Measurements from ENCODE around the gene VASH2.
"Not testable (repeated sequence)": the region's sequence is repeated elsewhere in the genome, so short reads cannot be mapped to it uniquely, and the experiment has no call there.

The VASH2 gene

GRCh38 chr1:212958175-212958574, 7.8 kb downstream of the VASH2 start:
- peak; percentile 54 for DNase-seq

GRCh38 chr1:212959266-212960220, 9.2 kb downstream of the VASH2 start:
- peak; percentile 43 for DNase-seq

GRCh38 chr1:212960932-212961331, 10.6 kb downstream of the VASH2 start:
- DNase-seq = peak; percentile 39

DNA sequence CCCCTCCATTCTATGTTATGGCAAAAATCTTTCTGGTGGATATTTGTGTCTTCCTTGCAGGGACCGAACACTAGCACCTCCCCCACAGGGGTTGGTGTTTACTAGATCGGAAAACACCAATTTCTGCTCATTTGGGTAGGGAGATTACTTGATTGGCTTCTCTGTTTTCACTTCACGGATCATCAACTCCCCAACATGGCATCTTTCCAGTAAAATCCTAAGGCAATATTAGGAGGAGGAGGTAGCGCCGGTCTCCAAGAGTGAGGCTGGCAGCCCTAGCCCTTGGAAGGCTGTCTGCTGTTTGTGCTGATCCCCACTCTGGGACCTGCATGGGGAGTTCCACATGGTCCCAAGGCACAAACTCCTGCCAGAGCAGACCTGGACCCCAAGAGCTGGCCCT, 12.2 kb downstream of the VASH2 start:
- DNase-seq = no peak

- DNase-seq = peak; percentile 39
Observed at GRCh38 chr1:212964102-212964501, 13.8 kb downstream of the VASH2 start.

GRCh38 chr1:212964993-212965392, 14.7 kb downstream of the VASH2 start:
- not testable (repeated sequence) for DNase-seq

GRCh38 chr1:212966616-212967015, 16.3 kb downstream of the VASH2 start:
- DNase-seq = peak; percentile 24

DNA sequence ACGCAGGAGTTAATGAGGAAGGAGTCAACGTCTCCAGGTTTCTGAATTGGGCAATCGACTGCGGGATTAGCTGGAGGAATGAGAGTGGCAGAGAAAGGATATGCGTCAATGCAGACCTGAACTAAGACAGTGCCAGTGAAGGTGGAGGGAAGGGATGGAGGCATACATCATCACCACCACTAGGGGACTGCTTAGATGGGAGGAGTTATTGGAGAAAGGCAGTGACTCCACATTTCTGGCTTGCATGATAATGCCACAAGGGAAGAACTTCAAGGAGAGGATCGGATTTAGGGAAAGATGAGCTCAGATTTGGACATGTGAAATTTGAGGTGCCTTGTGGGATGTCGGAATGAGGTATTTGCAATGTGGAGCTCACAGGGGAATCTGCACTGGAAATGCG, 17.5 kb downstream of the VASH2 start:
- DNase-seq = peak; percentile 54

- DNase-seq = peak; percentile 14
Observed at GRCh38 chr1:212968368-212968863, 18.1 kb downstream of the VASH2 start.

- DNase-seq = peak; percentile 34
Observed at GRCh38 chr1:212970085-212970484, 19.7 kb downstream of the VASH2 start.

- DNase-seq = peak; percentile 49
Observed at GRCh38 chr1:212971312-212971711, 21.0 kb downstream of the VASH2 start.

GRCh38 chr1:212973426-212973825, 23.1 kb downstream of the VASH2 start:
- DNase-seq = peak; percentile 24

DNA sequence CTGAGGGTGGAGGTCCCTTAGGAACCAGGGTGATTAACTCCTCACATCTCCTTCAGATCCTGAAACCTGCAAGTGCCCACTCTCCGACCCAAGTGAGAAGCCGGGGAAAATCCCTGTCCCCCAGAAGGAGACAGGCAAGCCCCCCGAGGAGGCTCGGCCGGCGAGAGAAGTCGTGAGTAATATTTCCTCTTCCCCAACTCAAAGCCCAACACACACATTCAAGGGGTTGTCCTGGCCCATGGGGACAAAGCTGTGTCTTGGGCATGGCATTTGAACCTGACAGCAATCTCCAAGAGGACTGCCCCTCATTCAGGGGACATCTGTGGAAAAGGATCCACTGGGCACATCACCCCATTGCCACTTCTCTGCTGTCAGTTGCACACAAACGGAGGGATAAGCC, 23.6 kb downstream of the VASH2 start:
- DNase-seq = peak; percentile 30

GRCh38 chr1:212974711-212975110, 24.4 kb downstream of the VASH2 start:
- DNase-seq = peak; percentile 47

DNA sequence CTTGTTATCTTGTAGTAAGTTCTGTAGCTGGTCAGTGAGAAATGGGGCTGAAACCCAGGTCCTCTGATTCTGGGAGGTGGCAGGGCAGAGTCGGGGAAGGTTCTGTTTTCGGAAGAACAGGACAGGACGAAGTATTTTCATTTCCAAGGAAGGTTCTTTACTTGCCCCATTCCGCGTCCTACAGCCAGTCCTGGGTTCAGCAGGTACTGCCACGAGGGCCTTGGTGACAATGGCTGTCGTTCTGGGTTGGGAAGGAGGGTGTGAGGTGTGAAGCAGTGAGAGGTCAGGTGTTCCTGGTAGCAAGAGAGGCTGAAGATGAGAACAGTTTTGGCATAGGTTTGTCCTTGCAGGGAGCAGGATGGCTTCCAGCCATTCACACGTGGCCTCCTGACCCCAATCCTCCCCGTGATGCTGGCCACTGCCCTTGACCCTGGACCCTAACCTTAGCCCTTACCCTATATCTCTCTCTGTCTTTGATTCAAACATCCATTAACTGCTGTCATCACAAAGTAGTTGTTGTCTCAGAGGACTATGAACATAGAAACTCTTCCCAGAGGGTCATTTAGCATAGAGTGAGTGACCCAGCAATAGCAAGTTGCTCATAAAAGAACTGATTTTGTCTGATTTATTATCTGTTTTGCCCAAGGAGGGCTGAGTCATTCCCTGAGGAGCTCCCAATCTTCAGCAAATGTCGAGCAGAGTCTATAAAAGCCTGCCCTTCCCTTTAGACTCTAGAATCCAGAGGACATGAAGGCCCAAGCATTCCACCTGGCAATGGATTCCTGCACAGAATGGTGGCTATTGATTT, 25.0 kb downstream of the VASH2 start:
- peak; percentile 34 for DNase-seq

DNA sequence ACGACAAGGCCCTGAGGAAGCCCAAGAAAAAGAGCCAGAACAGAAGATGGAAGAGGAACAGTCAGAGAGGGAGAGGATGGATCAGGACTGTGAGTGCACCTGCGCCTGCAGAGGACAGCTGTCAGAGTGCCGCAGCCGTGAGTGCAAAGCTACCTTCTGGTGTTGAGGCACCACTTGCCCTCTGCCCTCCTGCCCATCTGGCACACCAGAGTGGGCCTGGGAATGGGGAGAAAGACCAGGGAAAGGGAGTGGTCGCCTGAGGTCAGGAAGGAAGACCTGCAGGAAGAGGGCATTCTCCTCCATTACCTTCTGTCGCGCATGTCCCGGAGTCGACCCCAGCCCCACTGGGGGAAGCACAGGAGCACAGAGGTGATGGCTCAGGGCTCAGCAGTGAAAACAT, 26.2 kb downstream of the VASH2 start:
- DNase-seq = peak; percentile 49

DNA sequence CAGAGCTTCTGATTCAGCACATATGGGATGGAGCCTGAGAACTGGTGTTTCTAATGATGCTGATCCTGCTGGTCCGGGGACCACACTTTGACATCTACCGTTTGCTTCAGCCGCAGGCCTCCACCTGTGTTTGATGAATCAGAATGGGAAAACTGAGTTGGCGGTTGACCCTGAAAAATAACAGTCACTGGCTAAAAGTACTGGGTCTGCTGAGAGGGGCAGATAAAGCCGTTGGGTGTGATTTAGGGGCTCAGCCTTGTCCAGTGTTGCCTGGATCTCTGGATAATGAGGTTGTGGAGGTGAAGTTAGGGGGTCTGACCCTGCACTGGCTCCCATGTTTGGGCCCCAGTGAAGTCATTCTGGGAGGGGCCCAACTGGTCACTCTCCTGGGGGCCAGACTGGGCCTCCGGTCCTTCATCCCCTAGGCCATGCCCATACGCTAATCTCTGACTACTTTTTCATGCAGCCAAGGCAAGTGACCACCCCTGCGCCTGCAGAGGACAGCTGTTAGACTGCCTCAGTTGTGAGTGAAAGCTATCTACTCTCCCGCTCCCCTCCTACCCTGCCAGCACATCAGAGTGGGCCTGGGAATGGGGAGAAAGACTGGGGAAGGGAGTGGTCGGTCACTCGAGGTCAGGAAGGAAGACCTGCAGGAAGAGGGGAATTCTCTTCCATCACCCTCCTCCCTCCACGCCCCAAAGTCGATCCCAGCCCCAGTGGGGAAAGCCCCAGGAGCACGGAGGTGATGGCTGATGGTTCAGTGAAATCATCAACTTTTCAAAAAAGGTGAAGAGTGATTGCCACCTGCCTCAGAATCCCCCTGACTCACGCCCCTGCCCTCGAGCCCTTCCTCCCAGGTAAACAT, 27.7 kb downstream of the VASH2 start:
- no peak for DNase-seq

DNA sequence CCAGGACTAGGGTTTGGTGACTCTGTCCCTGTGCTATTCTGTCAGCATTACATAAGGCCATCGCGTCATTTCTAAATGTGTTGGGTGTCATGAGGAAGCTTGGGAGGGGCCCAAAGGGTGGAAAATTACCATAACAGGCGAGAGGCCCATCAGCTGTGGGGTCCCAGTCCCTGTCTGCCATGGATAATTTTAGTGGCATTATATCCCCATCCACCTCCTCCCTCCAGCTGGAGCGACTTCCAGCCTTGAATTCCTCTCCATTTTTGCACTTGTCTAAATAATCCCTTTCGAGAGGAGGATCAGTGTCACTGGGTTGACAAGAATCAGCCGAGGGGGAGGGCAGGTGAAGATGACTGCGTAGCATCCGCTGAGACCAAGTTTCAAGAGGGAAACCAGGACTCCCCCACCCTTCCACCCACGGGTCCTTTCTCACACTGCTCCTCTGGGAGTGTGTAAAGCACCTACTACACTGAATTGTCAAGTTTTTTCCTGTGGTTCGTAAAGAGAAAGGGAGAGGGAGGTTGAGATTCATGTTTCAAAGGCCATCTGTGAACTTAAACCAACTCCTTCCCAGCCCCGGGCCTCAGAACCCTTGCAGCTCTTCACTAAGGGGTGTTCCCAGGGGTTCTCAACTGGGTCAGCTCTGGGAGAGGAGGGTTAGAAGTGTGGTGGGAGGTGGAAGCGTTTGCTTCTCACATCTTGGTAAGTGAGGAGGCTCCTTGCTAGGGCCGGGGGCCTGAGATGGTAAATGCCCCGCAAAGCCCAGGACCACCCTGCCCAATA, 29.2 kb downstream of the VASH2 start:
- DNase-seq = peak; percentile 71

DNA sequence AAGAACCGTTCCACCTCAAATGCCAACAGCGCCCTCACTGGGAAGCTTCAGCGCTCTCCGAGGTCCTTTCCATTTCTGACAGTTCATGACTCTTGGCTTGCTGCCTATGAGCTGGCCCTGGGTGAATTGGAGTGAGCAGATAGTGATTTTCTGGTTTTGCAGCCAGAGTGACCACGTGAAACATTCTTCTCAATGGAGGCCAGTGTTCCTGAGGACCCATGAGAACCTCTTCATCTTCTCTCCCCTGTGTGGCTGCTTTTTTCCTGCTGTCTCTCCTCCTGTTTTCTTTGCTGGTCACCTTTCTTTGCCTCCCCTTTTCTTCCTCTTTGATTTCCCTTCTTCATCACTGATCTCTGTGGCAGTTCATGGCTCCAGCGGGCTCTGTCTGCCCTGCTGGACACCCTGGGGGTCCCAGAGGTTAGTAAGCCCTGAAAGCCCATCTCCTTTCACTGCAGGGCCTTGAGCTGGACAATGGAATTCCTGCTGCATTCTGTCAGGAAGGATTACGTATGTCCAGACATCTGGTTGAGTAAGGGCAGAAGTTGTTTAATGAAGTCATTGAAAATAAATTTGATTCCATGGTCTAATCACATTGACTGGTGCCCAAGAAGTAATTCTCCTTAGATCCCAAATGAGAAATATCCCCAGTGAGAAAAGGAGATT, 29.9 kb downstream of the VASH2 start:
- no peak for DNase-seq

DNA sequence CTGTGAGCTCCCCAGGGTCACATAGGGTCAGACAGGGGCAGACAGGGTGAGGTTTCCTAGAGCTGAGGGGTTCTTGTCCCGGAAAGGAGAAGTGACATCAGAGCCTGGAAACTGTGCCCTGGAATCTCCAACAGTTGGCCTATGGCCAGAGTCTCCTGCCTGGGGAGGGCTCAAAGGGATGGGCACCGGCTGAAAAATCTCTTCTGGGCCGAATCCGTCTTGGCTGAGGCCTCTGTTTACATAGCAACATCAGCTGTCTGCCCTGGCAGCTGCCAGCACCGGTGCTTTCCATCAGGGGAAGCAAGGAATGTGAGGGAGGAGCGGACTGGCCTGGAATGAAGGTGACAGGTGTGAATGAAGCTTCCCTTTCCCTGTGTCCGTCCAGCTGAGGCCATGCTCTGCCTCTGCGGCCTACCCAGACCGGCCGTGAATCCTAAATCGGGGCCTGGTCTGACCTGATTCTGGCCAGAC, 30.7 kb downstream of the VASH2 start:
- no peak for DNase-seq
